Measurements from ENCODE around the gene ELMO1.

The ELMO1 gene

DNA sequence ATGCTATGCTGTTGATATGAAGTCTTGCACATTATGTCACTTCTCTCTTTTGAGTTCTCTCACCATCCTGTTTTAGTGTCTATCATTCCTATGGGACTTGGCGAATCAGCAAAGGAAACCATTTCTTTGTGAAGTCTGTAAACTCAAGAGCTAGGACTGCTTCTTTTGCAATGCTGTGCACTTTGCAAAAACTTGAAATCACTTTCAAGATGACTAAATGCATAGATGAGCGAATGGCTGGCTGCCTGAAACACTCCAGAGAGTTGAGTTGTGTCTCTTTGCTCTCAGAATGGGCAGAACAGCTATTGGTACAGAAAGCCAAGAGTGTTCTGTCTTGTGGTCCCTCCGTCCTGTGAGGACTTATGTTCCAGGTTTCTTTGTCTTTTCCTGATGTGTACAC lies 18.3 kb upstream of the ELMO1 start:
- no peak for DNase-seq

DNA sequence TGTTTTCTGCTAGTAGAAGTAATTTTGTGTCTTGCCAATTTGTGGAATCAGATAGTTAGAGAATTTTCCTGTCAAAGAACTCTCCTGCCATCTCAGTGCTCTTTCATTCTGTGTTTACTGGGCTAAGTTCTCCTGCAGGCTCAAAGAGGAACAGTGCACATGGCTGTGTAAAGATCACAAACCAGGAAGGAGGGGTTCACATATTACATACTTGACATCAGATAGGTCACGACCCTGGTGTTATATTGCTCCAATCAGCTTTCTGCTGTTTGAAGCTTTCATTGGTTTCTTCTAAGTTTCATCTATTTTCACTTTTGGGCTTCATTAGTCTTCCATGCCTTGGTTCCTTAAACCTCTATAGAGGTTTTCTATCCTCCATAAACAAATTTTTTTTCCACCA lies 13.5 kb upstream of the ELMO1 start:
- no peak for DNase-seq

DNA sequence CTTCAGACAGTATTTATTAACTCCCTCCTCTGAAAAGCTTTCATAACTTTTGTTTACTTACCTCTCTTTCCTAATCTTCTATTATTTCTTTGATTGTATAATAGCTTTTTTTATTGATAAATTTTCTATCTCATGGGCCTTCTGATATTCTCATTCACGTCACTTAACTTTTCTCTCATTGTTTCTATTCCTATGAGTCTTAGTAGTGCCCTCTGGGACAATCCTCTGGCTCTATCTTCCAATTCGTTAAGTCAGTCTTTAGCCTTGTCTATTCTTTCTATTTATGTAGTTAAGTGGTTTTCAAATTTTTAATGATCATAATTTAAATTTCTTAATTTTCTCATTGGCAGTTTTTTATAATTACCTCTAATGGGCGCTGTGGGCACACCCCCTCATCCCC lies 6.4 kb upstream of the ELMO1 start:
- no peak for DNase-seq

DNA sequence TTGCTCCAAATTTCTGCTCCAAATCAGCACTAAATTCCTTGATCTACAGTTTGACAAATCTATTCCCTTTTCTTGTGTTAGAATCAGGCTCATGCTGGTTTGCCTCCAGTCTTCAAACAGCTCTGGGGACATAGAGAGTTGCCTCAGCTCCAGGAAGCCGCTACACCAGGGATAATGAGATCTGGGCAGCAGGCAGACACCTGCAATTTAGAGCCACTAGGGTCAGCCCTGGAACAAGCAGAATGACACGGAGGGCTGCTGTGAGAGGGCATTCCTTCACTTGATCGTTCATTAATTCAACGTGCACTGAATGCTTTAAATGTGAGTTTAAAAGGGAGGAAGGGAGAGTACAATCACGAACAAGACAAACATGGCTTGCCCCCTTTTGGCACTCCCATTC lies 3.7 kb upstream of the ELMO1 start:
- DNase-seq = no peak

DNA sequence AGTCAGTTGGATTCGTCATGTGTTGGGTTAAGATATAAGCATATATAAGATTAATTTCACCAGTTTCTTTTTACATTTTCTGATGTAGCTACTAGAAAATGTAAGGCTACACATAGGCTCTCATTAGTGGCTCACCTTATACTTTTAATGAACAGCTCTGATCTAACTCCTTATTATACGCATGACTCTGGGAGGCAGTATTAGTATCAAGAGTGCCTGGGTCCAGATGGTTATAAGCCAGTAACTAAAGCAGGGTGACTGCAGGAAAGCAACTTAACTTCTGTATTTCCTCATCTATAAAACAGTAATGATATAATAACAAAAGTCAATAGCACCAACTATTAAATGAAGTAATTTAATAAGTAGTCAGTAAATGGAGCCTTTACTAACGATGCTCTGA lies 1.4 kb upstream of the ELMO1 start:
- DNase-seq = no peak

DNA sequence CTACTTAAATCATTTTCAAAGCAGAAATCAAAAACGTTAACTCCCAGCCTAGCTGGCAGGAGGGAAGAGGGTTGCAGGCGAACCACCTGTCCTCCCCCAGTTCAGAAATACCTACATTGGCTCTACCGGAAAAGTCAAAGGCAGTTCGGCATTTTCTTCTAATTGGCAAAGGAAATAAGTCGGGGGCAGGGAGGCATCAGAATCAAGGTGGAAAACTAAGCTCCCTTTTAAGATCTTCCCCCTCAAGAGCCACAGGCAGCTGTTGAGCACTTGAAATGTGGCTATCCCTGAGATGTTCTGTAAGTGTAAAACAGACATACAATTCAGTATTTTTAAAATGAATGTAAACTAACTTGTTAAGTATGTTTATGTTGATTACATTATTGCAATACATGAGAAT lies 957 bp upstream of the ELMO1 start:
- DNase-seq = no peak

DNA sequence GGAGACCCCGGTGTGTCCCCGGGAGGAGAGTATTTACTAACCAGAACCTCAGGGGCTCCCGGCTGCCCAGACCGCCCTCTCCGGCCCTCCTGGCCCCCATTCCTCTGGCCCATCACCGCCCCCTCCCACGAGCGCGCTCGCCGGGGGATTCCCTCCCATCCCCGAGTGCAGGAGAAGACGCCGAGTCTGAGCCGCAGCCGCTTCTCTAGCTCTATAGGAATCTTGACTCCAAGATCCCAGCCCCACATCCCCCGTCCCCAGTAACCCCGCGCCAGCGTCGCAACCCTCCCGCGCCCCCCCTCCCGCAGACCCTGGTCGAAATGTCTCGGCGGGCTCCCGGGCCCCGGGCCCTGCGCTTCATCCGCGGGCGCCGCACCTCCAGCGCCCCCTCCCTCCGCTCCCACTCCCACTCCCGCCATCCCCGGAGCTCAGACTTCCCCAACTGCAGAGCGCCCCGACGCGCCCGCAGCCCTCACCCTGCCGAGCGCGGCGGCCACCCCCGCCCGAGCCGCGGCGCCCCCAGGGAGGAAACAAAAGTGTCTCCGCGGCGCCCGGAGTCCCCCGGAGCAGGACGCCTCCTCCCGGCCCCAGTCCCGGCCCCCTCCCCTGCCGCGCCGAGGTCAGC lies 541 bp downstream of the ELMO1 start:
- no peak for DNase-seq

DNA sequence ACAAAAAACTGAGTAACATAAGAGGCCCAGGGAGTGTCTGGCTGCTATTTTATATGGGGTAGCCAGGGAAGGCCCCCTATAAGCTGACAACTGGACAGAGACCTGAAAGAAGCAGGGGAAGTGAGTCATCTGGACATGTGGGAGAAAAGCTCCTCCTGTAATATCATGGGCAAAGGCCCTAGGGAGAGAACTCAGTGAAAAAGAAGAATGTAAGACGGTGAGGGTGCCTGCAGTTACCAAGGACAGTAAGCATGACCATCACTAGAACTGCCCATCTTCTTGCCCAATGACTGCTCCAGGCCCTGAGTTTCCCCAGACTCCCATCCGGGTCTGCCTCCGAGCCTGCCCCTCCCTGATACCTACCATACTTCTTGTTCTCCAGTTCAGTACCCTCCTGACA lies 2.3 kb downstream of the ELMO1 start:
- DNase-seq = no peak

DNA sequence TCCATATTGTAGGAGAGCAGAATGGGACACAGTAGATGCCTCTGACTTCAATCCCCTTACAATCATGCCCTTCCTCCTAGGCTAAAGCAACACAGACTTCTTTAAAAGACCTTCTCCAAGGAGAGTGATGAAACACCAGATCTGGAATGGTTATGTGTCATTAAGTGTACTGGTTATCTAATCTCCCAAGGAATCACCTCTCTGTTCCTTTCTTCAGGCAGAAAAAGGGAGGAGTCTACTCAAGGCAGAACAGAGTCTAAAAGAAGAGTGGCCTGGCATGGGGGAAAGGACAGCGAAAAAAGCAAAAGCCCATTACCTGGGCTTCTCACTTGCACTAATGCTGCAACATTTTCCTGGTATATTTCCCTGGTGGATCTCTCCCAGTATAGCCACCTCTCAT lies 2.9 kb downstream of the ELMO1 start:
- no peak for DNase-seq

DNA sequence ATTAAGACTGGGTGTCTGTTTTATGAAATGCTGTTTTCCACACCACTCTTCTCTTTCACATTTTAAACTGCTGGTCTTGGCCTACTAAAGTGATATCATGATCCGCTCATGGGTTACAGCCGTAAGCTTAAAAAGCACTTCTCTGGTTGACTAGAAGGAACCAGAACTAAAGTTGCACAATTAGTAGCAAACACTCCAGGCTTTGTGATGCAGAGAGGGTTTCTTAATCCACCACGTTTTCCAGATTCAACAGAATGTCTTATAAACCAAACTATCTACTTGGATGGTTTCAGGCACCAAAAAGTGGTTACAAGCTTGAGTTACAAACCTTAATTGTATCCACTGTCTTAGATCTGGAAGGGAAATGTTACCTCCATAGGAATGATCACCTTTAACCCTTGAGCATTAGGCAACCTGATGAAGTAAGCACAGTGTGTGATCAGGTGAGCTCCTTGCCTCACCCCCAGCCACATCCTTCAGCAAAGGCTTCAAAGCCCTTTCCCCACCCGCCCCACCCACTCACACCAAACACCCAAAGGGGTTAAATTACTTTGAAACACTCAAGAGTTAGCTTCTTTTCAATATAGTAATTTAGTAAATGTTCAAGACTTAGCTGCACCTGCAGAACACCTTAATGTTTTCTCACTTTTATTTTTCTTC lies 3.5 kb downstream of the ELMO1 start:
- DNase-seq = no peak

DNA sequence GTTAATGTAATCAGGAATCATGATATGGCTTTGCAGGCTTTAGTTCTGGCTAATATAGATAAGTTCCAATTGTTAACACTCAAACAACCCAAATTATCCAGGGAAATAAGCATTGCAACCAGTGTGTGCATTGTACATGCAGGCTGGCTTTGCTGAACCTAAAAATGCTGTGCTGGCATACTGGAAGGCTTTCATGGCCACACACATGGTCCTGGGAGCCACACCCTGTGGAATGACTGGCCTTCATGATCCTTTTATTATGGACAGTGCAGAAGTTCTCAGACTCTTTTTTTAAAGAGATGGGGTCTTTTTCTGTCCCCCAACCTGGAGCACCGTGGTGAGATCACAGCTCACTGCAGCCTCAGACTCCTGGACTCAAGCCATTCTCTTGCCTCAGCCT lies 5.0 kb downstream of the ELMO1 start:
- DNase-seq = no peak

DNA sequence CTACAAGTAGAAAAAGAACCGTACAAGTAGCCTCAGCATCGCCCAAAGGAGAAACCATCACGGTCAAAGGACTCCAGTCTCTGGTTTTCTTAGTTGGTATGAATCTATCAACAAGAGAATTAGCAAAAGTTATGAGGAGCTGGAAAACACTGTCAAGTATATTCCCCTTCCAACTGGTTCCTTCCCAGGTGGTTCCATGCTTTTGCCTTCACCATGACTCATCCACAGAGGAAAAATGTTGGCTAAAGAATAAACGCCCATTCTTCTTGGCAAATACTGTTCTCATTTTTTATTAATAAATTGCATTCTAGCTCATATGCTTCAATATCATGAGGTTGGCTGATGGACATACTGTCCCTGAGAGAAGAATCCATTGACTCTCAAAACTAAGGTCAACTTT lies 6.4 kb downstream of the ELMO1 start:
- no peak for DNase-seq

DNA sequence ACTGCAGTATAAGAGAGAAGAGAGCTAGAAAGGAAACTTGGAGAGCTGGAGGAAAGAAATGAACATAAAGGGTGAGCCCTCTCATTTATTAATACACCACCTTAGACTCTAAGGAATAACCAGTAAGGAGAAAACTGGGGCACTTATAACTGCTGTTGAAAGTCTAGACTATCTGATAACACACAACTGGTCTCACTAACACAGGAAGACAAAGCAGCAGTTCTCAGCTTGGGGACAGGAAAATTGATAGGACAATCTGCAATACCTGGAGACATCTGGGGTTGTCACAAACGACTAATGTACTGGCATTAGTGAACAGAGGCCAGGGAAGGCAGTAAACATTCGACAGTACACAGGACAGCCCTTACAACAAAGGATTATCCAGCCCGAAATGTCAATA lies 6.8 kb downstream of the ELMO1 start:
- no peak for DNase-seq

DNA sequence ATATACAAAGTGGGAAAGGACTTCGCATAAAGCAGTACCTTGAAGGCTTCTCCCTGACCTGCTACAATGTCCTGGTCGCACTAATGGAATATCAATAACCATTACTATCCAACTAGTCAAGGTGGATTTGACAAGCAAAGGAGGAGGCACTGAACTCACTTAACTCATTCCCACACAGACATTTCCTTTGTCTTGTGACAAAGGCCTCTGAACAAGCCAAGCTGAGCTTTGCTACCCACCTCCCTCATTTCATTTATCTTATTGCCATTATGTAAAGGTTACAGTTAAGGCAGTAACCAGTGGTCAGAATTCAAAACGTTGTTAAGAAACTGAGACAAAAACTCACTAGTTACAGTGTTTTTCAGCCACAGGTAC lies 7.3 kb downstream of the ELMO1 start:
- no peak for DNase-seq

DNA sequence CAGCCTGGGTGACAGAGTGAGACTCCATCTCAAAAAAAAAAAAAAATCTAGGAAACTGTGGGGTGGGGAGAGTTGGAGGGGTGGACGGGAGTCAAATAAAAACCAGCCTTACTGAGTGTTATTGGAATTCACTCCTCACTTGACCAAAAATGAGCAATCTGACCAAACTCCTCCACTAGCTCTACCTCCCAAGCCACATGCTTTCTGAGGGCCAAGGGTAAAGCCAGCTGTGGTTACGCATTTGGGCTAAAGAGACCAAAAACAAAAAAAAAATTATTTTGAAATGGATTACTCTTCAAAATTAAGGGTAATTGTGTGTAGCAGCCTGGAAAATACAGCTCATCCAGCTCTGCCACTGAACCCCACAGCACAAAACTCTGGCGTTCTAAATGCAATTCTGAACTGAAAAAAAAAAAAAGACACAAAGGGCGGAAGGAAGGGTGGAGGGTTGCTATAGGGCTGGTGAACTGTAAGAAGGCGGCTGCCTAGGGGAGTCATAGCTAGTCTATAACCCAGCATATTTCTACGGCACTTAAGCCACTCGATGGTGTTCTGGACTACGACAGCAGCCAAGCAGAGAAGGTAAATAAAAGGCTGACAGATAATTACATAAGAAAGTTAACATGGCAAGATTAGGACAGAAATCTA lies 7.8 kb downstream of the ELMO1 start:
- DNase-seq = no peak

DNA sequence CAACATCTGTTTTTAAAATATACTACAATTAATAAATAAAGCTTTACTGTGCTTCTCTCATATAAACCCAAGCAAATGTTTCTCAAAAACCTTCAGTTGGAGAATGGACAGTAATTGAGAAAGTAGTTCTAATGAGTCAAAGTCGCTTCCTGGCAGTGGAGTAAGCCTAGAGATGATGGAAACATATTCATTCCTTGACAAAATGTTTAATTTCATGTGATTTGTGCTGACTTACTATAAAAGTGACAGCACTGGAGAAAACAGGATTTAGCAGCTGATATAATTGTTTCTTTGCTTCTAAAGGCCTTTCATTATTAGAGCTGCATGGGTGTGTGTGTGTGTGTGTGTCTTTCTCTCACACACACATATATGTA lies 9.0 kb downstream of the ELMO1 start:
- DNase-seq = no peak

DNA sequence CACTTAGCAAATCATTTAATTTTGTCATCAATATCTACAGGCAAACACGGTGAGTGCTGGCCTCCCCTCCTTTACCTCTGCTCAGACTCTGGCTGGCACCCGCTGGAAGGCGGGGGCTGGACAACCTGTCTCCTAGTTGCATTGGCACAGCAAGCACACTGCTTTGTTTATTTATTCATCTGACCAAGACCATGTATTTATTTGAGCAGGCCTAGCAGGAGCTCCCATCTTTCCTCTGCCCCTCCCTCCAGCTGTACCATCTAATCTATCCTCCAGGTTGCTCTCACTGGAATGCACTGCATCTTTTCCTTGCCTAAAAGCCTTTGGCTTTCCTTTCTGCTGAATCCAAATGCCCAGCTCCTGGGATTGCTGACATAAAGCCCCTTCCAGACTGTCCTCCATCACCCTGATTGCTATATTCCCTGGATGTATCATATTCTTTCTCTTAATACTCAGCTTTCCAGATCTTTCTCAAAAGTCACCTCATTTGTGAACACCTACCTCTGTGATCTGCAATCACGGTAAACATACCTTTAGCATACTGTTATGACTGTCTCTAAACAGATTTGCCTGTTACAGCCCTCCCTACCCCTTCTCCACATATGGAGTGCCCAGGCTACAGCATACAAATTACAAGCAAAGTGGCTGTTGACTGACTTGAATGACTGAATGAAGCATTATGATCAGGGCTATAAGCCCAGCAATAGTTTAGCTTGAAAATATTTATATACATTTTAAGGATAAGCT lies 9.6 kb downstream of the ELMO1 start:
- DNase-seq = no peak

DNA sequence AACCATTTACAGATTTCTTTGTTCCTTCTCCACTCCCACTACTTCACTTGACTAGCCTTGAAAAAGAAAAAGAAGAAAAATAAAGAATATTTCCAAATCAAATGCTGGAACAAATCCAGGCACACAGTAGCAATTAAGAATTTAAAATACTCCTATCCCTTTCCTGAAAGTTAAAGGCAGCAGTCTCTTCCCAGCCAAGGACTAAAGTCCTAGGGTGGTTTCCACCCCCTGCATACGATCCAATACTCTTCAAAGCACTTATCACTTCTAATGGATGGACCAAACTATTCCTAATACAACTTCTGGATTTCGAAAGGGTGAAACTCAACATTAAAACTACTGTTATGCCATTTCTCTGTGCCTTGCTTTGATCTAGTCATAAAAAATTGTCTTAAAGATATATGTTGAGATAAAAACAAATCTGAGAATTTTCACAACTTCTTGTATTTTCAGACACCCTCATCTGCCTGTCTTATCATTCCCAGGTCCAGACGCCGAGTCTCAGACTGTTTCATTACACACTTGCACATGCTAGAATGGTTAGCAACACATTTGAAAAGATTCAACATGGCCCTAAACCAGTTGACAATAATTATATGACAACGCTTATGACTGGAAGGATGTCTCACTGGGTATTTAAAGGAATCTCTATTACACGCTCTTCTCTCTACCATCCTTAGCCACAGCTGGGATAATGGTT lies 13.4 kb downstream of the ELMO1 start:
- no peak for DNase-seq

DNA sequence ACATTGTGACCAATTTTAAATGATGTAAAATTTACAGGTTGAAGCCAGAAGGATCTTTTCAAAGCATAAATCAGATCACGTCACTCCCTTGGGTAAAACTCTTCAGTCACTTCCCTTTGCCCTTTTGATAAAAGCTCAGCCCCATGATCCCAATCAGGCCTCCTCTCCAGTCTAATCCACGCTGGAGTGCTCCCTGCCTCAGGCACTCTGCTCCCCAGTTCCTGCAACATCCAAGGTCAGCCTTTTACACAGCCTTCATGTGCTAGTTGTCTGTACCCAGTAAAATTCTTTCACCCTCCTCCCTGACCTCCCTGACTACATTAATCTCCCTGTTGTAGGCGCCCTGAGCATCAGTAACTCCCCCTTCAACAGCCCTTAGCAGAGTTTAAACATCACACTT lies 14.1 kb downstream of the ELMO1 start:
- no peak for DNase-seq

DNA sequence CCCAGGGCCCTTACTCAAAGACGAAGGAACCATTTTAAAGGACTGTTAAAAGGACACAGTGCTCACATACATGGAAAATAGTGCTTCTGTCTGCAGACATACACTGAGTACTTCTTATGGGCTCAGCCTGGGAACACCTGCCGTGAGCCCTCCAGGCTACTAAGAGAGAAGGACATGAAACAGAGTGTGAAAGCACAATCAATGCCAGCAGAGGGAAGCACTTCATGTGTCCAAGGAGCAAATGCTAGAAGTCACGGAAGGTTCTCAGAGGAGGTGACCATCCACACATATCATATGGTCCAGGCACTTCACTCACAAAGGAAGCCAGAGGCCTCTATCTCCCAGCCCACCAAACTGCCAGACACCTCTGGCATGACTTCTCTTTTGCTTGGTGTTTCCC lies 15.5 kb downstream of the ELMO1 start:
- no peak for DNase-seq

DNA sequence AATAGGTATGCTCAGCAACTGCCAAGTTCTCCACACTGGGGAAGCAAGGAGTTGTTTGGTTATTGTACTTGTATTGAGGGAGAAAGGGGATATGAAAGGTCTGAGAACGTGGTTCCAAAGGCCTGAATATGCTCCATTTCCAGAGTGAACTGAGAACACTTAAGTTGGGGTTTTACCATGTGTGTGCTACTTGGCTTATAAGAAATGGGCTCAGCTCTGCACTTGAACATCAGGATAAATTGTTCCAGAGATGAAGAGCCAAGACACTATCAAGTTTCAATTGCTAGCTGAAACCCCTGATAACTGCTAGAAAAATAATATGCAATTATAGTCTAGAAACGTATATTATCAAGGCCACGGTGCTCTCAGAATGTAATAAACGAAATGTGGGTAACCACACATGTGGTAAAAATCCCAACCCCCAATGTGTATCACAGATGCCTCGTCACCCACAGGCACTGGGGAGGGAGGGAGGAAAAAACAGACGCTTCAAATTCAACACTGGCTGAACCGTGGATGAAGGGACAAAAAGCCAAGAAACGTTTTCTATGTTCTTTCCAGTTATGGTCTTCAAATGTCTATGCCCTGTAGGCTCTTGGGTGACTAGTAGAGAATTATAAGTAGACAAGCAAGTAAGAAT lies 16.3 kb downstream of the ELMO1 start:
- DNase-seq = no peak

DNA sequence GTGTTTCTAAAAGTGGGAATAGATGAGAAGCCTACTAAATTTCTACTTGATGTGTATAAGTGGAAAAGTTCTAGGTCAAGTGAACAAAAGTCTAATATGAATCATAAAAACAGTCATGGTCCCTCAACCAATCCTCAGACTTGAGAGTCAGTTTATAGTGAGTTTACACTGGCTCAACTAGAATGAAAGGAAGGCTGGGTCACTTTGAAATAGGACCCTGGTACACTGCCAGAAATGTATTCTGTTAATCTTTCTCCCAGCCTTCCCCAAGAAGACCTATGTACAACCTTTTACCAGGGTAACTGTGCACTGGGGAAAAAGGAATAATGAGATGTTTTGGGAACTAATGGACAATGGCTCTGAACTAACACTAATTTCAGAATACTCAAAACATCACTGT lies 17.3 kb downstream of the ELMO1 start:
- no peak for DNase-seq

DNA sequence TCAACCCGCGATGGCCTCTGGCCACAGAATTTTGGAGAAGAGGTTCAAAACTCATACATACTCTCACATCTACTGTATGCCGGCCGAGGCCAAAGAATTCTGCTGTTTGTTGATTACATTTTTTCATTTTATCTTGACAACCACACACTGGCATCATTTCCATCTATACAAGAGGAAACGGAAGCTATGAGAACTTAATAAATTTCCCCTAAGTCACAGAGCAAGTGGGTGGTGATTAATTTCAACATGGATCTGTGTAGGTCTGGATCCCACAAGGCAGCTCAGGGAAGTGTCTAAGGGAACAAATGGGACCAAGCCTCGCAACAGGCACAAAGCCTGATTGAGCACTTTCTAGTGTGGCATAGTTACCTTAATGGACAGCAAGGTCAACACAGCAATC lies 18.0 kb downstream of the ELMO1 start:
- no peak for DNase-seq

Measured in activated CD4-positive, alpha-beta T cell treated with anti-CD3 and anti-CD28 coated beads for 1 hour (primary cell).